Neural progenitor cell (in vitro differentiated cells): ENCODE measurements around the gene OR6A2.

Experiments
- CTCF ChIP-seq: fragments of 200-600 bp; sonication (generic); IDR thresholded peaks from 2 replicates; pipeline ENCODE4 v1.5.1; 2017; ENCODE audit warnings: antibody characterized with exemption, mild to moderate bottlenecking
- EZH2 ChIP-seq: fragments of 200-600 bp; sonication (generic); IDR thresholded peaks from 2 replicates; pipeline ENCODE4 v1.6.1; 2017; ENCODE audit warnings: antibody characterized with exemption, mild to moderate bottlenecking, moderate library complexity
- EZH2phosphoT487 ChIP-seq: fragments of 200-600 bp; sonication (generic); IDR thresholded peaks from 2 replicates; pipeline ENCODE4 v1.6.1; 2017; ENCODE audit warnings: antibody characterized with exemption

- TF ChIP-seq EZH2phosphoT487 (no peak), CTCF (no peak), EZH2 (no peak)
Measured at GRCh38 chr11:6782720-6783119, 16.8 kb downstream of the OR6A2 start, which contains the start of gene OR2AG1.
